ENCODE results near the gene VWA2. TPM values are rescaled to one million over a fixed set of nuclear protein-coding genes. Genes with fewer than 3 reads are reported as not detected.

Gene VWA2
- total RNA-seq, 1 donor from 2014 or later = 0.19 TPM

GRCh38 chr10:114295393-114295792 lies 56.3 kb downstream of the VWA2 start:
- DNase-seq (ENCODE audit: low spot score) = no peak

- DNase-seq (ENCODE audit: low spot score) = no peak
Observed at GRCh38 chr10:114297136-114297705, 58.2 kb downstream of the VWA2 start.

- DNase-seq (ENCODE audit: low spot score) = no peak
Observed at GRCh38 chr10:114300036-114300645, 61.1 kb downstream of the VWA2 start.

- DNase-seq (ENCODE audit: low spot score) = no peak
Observed at GRCh38 chr10:114301177-114301576, 62.1 kb downstream of the VWA2 start.

GRCh38 chr10:114301951-114302710 lies 63.1 kb downstream of the VWA2 start:
- no peak for DNase-seq (ENCODE audit: low spot score)

- DNase-seq (ENCODE audit: low spot score) = no peak
Observed at GRCh38 chr10:114303556-114303955, 64.5 kb downstream of the VWA2 start.

GRCh38 chr10:114304017-114304570 lies 65.0 kb downstream of the VWA2 start:
- no peak for DNase-seq (ENCODE audit: low spot score)

- no peak for DNase-seq (ENCODE audit: low spot score)
Observed at GRCh38 chr10:114304571-114305421, 65.7 kb downstream of the VWA2 start.

GRCh38 chr10:114305521-114305925 lies 66.5 kb downstream of the VWA2 start:
- DNase-seq (ENCODE audit: low spot score) = no peak

- DNase-seq (ENCODE audit: low spot score) = no peak
Observed at GRCh38 chr10:114306116-114306973, 67.3 kb downstream of the VWA2 start.

- no peak for DNase-seq (ENCODE audit: low spot score)
Observed at GRCh38 chr10:114307731-114308130, 68.7 kb downstream of the VWA2 start.

GRCh38 chr10:114308531-114309363 lies 69.7 kb downstream of the VWA2 start:
- DNase-seq (ENCODE audit: low spot score) = no peak

GRCh38 chr10:114309364-114309651 lies 70.3 kb downstream of the VWA2 start:
- no peak for DNase-seq (ENCODE audit: low spot score)

GRCh38 chr10:114310346-114310745 lies 71.3 kb downstream of the VWA2 start:
- no peak for DNase-seq (ENCODE audit: low spot score)

- DNase-seq (ENCODE audit: low spot score) = no peak
Observed at GRCh38 chr10:114311023-114311422, 72.0 kb downstream of the VWA2 start.

GRCh38 chr10:114311496-114312209 lies 72.6 kb downstream of the VWA2 start:
- DNase-seq (ENCODE audit: low spot score) = no peak

GRCh38 chr10:114313139-114313538 lies 74.1 kb downstream of the VWA2 start:
- DNase-seq (ENCODE audit: low spot score) = no peak

- no peak for DNase-seq (ENCODE audit: low spot score)
Observed at GRCh38 chr10:114313866-114314265, 74.8 kb downstream of the VWA2 start.

Data from mesenteric fat pad (tissue), 1 donor.